GM19023 (cell line): ENCODE data around the gene OVOL3.
"Not testable (repeated sequence)": the region's sequence is repeated elsewhere in the genome, so short reads cannot be mapped to it uniquely, and the experiment has no call there.

Experiments used
- ATAC-seq: cut with Tn5 transposase; IDR thresholded peaks from one replicate; pipeline ENCODE4 v1.9.1; 2021; ENCODE audit warnings: mild to moderate bottlenecking, moderate library complexity; ENCODE audit not compliant: unreplicated experiment

Gene OVOL3

GRCh38 chr19:36125557-36125956 lies 14.6 kb downstream of the OVOL3 start:
- ATAC-seq: no peak

GRCh38 chr19:36128392-36128736 lies 17.4 kb downstream of the OVOL3 start:
- no peak for ATAC-seq

GRCh38 chr19:36131221-36131620 lies 20.3 kb downstream of the OVOL3 start:
- not testable (repeated sequence) for ATAC-seq

GRCh38 chr19:36134867-36135266 lies 23.9 kb downstream of the OVOL3 start:
- not testable (repeated sequence) for ATAC-seq

- ATAC-seq: no peak
Observed at GRCh38 chr19:36136964-36137686, 26.2 kb downstream of the OVOL3 start.

- no peak for ATAC-seq
Observed at GRCh38 chr19:36139120-36139472, 28.2 kb downstream of the OVOL3 start.

- ATAC-seq: peak; percentile 79
Observed at GRCh38 chr19:36139473-36140303, 28.7 kb downstream of the OVOL3 start, which contains the start of gene CAPNS1. Gene CAPNS1 (plus strand): TSS chr19:36140066. CDS start chr19:36141012, 946 bp downstream.

GRCh38 chr19:36140304-36141038 lies 29.5 kb downstream of the OVOL3 start:
- ATAC-seq: peak; percentile 14

- ATAC-seq: peak; percentile 49
Observed at GRCh38 chr19:36141039-36141927, 30.3 kb downstream of the OVOL3 start.

- ATAC-seq: no peak
Observed at GRCh38 chr19:36142046-36142445, 31.1 kb downstream of the OVOL3 start.

- ATAC-seq: no peak
Observed at GRCh38 chr19:36142496-36142895, 31.6 kb downstream of the OVOL3 start.

- ATAC-seq: no peak
Observed at GRCh38 chr19:36144624-36145023, 33.7 kb downstream of the OVOL3 start.

- ATAC-seq: no peak
Observed at GRCh38 chr19:36149673-36150406, 38.9 kb downstream of the OVOL3 start.

GRCh38 chr19:36150586-36150985 lies 39.6 kb downstream of the OVOL3 start:
- no peak for ATAC-seq

GRCh38 chr19:36151144-36152018 lies 40.4 kb downstream of the OVOL3 start:
- ATAC-seq: no peak

- ATAC-seq: no peak
Observed at GRCh38 chr19:36152019-36152351, 41.0 kb downstream of the OVOL3 start.

GRCh38 chr19:36152352-36153091 lies 41.6 kb downstream of the OVOL3 start, which contains the start of gene COX7A1:
Gene COX7A1 (minus strand): TSS chr19:36152447. CDS start chr19:36152407, 40 bp downstream.
- no peak for ATAC-seq

- ATAC-seq: no peak
Observed at GRCh38 chr19:36153126-36153525, 42.2 kb downstream of the OVOL3 start.
